ENCODE results near the gene NEK3. TPM values are rescaled to one million over a fixed set of nuclear protein-coding genes. Genes with fewer than 3 reads are reported as not detected.
"Not testable (repeated sequence)": the region's sequence is repeated elsewhere in the genome, so short reads cannot be mapped to it uniquely, and the experiment has no call there.

Gene NEK3
- polyA plus RNA-seq, 1 donor = 35.4 TPM

DNA sequence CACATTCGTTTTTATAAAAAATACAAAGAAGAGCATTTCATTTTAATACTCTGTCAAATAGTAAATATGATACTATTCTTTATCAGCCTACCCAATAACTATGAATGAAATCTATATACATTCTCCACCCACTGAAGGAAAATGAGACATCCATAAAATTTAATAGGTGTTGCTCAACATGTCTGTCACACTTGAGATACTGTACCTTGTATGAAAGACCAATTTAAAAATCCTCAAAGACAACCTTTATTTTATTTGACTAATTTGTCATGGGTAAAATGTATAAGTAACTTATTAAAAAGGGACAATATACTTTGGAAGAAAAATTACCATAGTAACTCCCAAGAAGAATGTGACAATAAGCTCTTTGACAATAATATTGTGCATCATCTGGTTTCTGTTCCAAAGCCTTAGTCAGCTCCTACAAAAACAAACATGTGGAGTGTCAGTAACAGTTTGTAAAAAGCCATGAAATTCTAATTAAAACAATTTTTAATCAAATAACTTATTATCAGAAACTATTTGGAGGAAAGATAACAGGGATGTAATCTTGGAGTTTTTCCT lies 11.5 kb upstream of the NEK3 start:
- Histone ChIP-seq H3K36me3 (ENCODE audit: control insufficient read depth, insufficient read depth, low read length) (peaks cover 40% of the 10 kb centered on the region), H3K27ac (ENCODE audit: low read length) (peak overlapping the region; percentile 73)
- H3K9me3 ChIP-seq (ENCODE audit: control insufficient read depth, low read depth, low read length); H3K4me3 ChIP-seq (ENCODE audit: low read length); H3K27me3 ChIP-seq (ENCODE audit: control insufficient read depth, insufficient read depth, low read length); H3K4me1 ChIP-seq (ENCODE audit: control insufficient read depth, insufficient read depth, low read length): not testable (repeated sequence)
- peak in 1 of 2 donors; percentile 78 for DNase-seq
- no CpG with 5 or more reads among the region's 1 CpG for whole genome bisulfite sequencing (ENCODE audit: insufficient coverage, low lambda C conversion rate)

DNA sequence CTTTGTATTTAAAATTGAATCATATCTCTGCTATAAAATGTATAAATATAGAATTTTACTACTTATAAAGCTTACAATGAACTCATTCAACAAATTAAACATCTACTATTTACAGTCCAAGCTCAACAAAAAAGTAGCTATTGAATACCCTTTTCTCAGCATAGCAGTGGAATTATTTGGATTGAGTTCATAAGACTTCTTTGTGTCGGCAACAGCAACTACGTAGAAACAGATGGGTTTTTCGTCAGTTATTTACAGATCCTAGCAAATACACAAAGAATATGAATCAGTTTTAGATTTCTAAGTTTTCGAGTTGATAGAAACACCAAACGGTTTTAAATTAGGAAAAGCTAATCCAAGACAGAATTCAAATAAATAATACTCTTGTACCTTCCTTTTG lies 10.4 kb upstream of the NEK3 start:
- no peaks in the 10 kb centered on the region for H3K27me3 ChIP-seq (ENCODE audit: control insufficient read depth, insufficient read depth, low read length)
- peaks cover 5% of the 10 kb centered on the region for H3K4me1 ChIP-seq (ENCODE audit: control insufficient read depth, insufficient read depth, low read length)
- no peak overlapping the region for H3K4me3 ChIP-seq (ENCODE audit: low read length)
- 88% methylated on average over 4 of the region's 5 CpGs for WGBS (ENCODE audit: insufficient coverage, low lambda C conversion rate)
- peaks cover 31% of the 10 kb centered on the region for H3K36me3 ChIP-seq (ENCODE audit: control insufficient read depth, insufficient read depth, low read length)
- no peak for DNase-seq
- H3K27ac ChIP-seq (ENCODE audit: low read length) = no peak overlapping the region
- no peaks in the 10 kb centered on the region for H3K9me3 ChIP-seq (ENCODE audit: control insufficient read depth, low read depth, low read length)

DNA sequence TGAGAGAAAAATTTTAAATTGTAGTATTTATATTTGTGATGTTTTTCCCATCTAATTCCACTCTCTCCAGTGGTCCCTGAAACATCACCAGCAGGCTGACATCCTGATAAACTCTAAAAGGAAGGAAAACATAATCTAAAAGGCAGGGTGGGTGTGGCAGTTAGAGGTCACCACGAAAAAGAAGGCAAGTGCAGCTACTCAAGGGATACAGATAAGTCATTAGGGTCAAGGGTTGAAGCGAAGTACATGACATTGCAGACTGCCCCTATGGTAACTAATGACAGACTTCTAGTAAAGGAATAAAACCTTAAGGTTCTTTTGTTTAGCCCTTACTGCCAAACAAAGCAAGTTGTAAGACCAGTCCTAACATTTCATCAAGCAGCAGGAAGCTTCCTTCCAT lies 6.0 kb upstream of the NEK3 start:
- no peaks in the 10 kb centered on the region for H3K9me3 ChIP-seq (ENCODE audit: control insufficient read depth, low read depth, low read length)
- WGBS (ENCODE audit: insufficient coverage, low lambda C conversion rate) = no CpG with 5 or more reads among the region's 2 CpGs
- no peaks in the 10 kb centered on the region for H3K27me3 ChIP-seq (ENCODE audit: control insufficient read depth, insufficient read depth, low read length)
- no peak overlapping the region for H3K4me3 ChIP-seq (ENCODE audit: low read length)
- peak in 1 of 2 donors; percentile 56 for DNase-seq
- peak overlapping the region; percentile 10 for H3K27ac ChIP-seq (ENCODE audit: low read length)
- peaks cover 30% of the 10 kb centered on the region for H3K4me1 ChIP-seq (ENCODE audit: control insufficient read depth, insufficient read depth, low read length)
- peaks cover 16% of the 10 kb centered on the region for H3K36me3 ChIP-seq (ENCODE audit: control insufficient read depth, insufficient read depth, low read length)

GRCh38 chr13:52164989-52165388 lies 5.6 kb upstream of the NEK3 start:
- no peak for DNase-seq
- no peak overlapping the region for H3K27ac ChIP-seq (ENCODE audit: low read length)
- no peaks in the 10 kb centered on the region for H3K27me3 ChIP-seq (ENCODE audit: control insufficient read depth, insufficient read depth, low read length)

DNA sequence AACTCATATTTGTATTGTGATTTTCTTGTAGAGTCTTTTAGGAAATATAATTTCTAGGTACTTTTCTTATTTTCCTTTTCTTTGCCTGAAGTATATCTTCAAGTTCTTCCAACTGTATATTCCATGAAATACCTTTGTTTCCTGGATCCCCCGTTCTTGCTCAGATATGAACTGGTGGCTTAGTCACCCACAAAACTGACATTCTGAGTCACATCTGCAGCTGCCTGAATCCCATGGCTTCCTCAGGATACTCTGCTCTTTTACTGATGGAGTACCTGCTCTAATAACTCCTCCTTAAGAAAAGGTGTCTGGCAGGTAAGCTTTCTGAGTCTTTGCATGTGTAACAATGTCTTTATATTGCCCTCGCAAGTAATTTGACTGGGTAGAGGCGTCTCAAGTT lies 4.5 kb upstream of the NEK3 start:
- H3K36me3 ChIP-seq (ENCODE audit: control insufficient read depth, insufficient read depth, low read length) = peaks cover 13% of the 10 kb centered on the region
- not testable (repeated sequence) for H3K27me3 ChIP-seq (ENCODE audit: control insufficient read depth, insufficient read depth, low read length); DNase-seq; H3K27ac ChIP-seq (ENCODE audit: low read length); H3K9me3 ChIP-seq (ENCODE audit: control insufficient read depth, low read depth, low read length); H3K4me3 ChIP-seq (ENCODE audit: low read length)
- peaks cover 39% of the 10 kb centered on the region for H3K4me1 ChIP-seq (ENCODE audit: control insufficient read depth, insufficient read depth, low read length)
- no CpG with 5 or more reads among the region's 3 CpGs for WGBS (ENCODE audit: insufficient coverage, low lambda C conversion rate)

More at GRCh38 chr13:52164989-52165388, 5.6 kb upstream of the NEK3 start:
- no peaks in the 10 kb centered on the region for H3K9me3 ChIP-seq (ENCODE audit: control insufficient read depth, low read depth, low read length)
- H3K4me3 ChIP-seq (ENCODE audit: low read length) = no peak overlapping the region
- H3K36me3 ChIP-seq (ENCODE audit: control insufficient read depth, insufficient read depth, low read length) = peaks cover 16% of the 10 kb centered on the region
- peaks cover 34% of the 10 kb centered on the region for H3K4me1 ChIP-seq (ENCODE audit: control insufficient read depth, insufficient read depth, low read length)

DNA sequence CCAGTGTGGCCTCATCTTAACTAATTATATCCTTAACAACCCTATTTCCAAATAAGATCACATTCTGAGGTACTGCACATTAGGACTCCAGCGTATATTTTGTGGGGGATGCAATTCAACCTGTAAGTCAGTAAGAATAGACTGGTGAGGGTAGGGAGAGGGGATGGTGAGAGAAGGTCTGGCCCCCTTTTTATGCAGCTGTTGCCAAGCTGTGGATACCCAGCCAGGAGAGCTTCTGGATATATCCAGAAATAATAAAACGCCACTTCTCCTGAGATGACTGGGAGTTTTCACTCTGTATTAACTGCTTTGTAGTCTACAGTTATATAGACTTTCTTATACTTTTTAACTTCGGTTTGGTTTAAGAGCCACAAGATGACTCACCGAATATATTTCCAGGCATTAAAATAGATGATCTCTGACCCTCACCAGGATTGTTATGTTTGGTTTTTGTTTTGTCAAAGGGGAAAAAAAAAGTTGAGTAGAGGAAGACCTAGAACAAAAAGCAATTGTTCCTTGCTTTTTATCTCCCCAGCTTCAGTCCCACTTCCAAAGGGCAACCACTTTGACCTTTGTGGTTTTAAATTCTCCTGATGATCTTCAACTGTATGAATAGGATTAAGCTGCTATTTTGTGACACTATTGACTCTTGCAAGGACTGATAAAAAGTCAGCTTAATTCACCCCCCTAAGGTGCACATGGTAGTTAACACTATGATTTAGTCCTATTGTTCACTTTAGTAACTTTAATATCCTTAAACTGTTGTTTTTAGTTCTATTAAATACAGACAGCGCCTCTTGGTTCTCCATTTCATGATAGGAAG lies 3.1 kb upstream of the NEK3 start:
- Histone ChIP-seq H3K9me3 (ENCODE audit: control insufficient read depth, low read depth, low read length) (no peaks in the 10 kb centered on the region), H3K27ac (ENCODE audit: low read length) (peak overlapping the region; percentile 81), H3K27me3 (ENCODE audit: control insufficient read depth, insufficient read depth, low read length) (no peaks in the 10 kb centered on the region), H3K4me1 (ENCODE audit: control insufficient read depth, insufficient read depth, low read length) (peaks cover 40% of the 10 kb centered on the region), H3K4me3 (ENCODE audit: low read length) (no peak overlapping the region), H3K36me3 (ENCODE audit: control insufficient read depth, insufficient read depth, low read length) (peaks cover 6% of the 10 kb centered on the region)
- peak in 1 of 2 donors; percentile 67 for DNase-seq
- WGBS (ENCODE audit: insufficient coverage, low lambda C conversion rate) = 50% methylated on average over 3 of the region's 5 CpGs

DNA sequence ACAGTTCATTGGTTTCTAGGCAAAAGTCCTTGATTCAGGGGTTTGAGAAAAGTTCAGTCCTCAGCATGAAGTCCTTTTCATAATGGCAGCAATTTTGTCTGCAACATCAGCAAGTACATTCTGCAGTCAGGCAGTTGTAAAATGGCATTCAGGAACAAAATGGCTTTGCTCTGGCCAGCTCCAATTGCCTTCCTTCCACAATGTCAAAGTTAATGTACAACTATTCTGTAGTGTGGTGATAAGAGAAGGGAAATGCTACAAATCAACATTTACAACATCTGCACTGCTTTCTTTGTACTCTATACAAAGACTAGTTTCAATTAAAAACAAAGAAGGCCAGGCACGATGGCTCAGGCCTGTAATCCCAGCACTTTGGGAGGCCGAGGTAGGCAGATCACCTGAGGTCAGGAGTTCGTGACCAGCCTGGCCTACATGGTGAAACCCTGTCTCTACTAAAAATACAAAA lies 1.8 kb upstream of the NEK3 start:
- Histone ChIP-seq H3K27ac (ENCODE audit: low read length) (peak overlapping the region; percentile 81), H3K9me3 (ENCODE audit: control insufficient read depth, low read depth, low read length) (no peaks in the 10 kb centered on the region), H3K4me3 (ENCODE audit: low read length) (no peak overlapping the region), H3K27me3 (ENCODE audit: control insufficient read depth, insufficient read depth, low read length) (no peaks in the 10 kb centered on the region), H3K36me3 (ENCODE audit: control insufficient read depth, insufficient read depth, low read length) (peaks cover 1% of the 10 kb centered on the region), H3K4me1 (ENCODE audit: control insufficient read depth, insufficient read depth, low read length) (peaks cover 50% of the 10 kb centered on the region)
- peak; percentile 70 to 88 for DNase-seq
- WGBS (ENCODE audit: insufficient coverage, low lambda C conversion rate) = no CpG with 5 or more reads among the region's 3 CpGs

DNA sequence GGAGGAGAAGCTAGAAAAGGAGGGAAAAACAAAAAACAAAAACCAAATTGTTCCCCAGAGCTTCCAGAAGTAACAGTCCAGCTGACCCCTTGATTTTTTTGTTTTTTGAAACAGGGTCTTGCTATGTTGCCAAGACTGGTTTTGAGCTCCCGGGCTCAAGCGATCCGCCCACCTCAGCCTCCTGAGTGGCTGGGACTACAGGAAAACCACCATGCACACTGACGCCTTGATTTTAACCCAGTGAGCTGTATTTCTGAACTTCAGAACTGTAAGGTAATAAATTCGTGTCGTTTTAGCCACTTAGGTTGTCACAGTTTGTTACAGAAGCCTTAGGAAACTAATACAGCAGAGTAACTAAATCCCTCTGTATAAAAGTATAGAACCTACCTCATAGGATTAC lies 1.1 kb upstream of the NEK3 start:
- Histone ChIP-seq H3K27ac (ENCODE audit: low read length) (peak overlapping the region; percentile 81), H3K36me3 (ENCODE audit: control insufficient read depth, insufficient read depth, low read length) (no peaks in the 10 kb centered on the region), H3K4me1 (ENCODE audit: control insufficient read depth, insufficient read depth, low read length) (peaks cover 48% of the 10 kb centered on the region), H3K27me3 (ENCODE audit: control insufficient read depth, insufficient read depth, low read length) (no peaks in the 10 kb centered on the region), H3K9me3 (ENCODE audit: control insufficient read depth, low read depth, low read length) (no peaks in the 10 kb centered on the region), H3K4me3 (ENCODE audit: low read length) (no peak overlapping the region)
- DNase-seq = no peak
- WGBS (ENCODE audit: insufficient coverage, low lambda C conversion rate) = no CpG with 5 or more reads among the region's 6 CpGs

GRCh38 chr13:52160053-52160452 lies 656 bp upstream of the NEK3 start:
- H3K9me3 ChIP-seq (ENCODE audit: control insufficient read depth, low read depth, low read length) = no peaks in the 10 kb centered on the region
- no peaks in the 10 kb centered on the region for H3K27me3 ChIP-seq (ENCODE audit: control insufficient read depth, insufficient read depth, low read length)
- WGBS (ENCODE audit: insufficient coverage, low lambda C conversion rate) = no CpG with 5 or more reads among the region's 6 CpGs
- peaks cover 45% of the 10 kb centered on the region for H3K4me1 ChIP-seq (ENCODE audit: control insufficient read depth, insufficient read depth, low read length)
- peak overlapping the region; percentile 81 for H3K27ac ChIP-seq (ENCODE audit: low read length)
- no peak overlapping the region for H3K4me3 ChIP-seq (ENCODE audit: low read length)
- peak in 1 of 2 donors; percentile 26 for DNase-seq
- no peaks in the 10 kb centered on the region for H3K36me3 ChIP-seq (ENCODE audit: control insufficient read depth, insufficient read depth, low read length)

DNA sequence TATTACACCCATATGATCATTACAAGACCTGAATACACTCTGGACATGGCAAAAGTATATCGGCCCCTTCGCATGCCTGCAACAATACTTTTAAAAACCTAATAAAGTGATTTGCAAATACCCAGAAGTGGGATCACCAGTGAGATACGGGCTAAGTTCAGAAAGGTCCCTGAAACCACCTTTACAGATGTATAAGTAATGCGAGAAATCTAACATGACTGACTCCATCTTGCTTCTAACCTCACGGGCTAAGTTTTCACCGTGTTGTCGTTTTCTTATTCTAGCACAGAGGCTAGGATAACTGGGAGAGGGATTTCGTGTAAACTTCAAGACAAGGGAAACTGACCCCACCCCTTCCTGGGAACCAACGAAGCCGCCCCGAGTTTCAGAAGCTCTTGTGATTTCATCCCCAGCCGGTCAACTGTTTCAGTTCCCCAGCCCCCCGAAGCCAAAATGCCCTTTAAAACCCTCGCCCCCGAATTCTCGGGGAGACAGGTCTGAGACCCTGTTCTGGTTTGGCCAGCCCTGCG lies 703 bp downstream of the NEK3 start:
- H3K36me3 ChIP-seq (ENCODE audit: control insufficient read depth, insufficient read depth, low read length) = no peaks in the 10 kb centered on the region
- peaks cover 45% of the 10 kb centered on the region for H3K4me1 ChIP-seq (ENCODE audit: control insufficient read depth, insufficient read depth, low read length)
- H3K27me3 ChIP-seq (ENCODE audit: control insufficient read depth, insufficient read depth, low read length) = no peaks in the 10 kb centered on the region
- H3K9me3 ChIP-seq (ENCODE audit: control insufficient read depth, low read depth, low read length) = no peaks in the 10 kb centered on the region
- WGBS (ENCODE audit: insufficient coverage, low lambda C conversion rate) = 0% methylated on average over 1 of the region's 17 CpGs
- peak overlapping the region; percentile 83 for H3K4me3 ChIP-seq (ENCODE audit: low read length)
- H3K27ac ChIP-seq (ENCODE audit: low read length) = peak overlapping the region; percentile 81
- DNase-seq = no peak
